MCF 10A (cell line): ENCODE data around the gene PARD3B. TPM values are rescaled to one million over a fixed set of nuclear protein-coding genes. Genes with fewer than 3 reads are reported as not detected.
A peak's percentile ranks its signal among the peaks of the same experiment; 100 is the strongest.

Experiments used
- BruUV-seq: library from RNA; stranded (reverse); fragments of 400-500 nt; replicated peaks from 2 replicates; lab custom pipeline; 2021; lab: Mats Ljungman, UMichigan
- CTCF ChIA-PET: fragments of 300-600 bp; sonication (Branson Sonifier 250); formaldehyde crosslinking; extraction: SDS; loops from one replicate; lab custom pipeline; 2021; ENCODE audit warnings: antibody characterized with exemption, inconsistent platforms; lab: Yijun Ruan, JAX
- POLR2A ChIA-PET: fragments of 300-600, 350-650 bp; sonication (Branson Sonifier 250); formaldehyde crosslinking; extraction: SDS; loops from one replicate; lab custom pipeline; 2020; ENCODE audit warnings: antibody characterized with exemption, inconsistent platforms; lab: Yijun Ruan, JAX
- DNase-seq: peaks from one replicate; pipeline ENCODE4 v3.0.0-alpha.2; 2018; ENCODE audit not compliant: unreplicated experiment
- H3K27ac Mint-ChIP-seq: one replicate; pipeline ENCODE4 v1.8.0; 2022; ENCODE audit warnings: mild to moderate bottlenecking, low read depth, mixed read lengths; ENCODE audit not compliant: unreplicated experiment
- H3K27me3 Mint-ChIP-seq: one replicate; pipeline ENCODE4 v1.8.0; 2022; ENCODE audit warnings: mixed read lengths; ENCODE audit not compliant: insufficient read depth, unreplicated experiment
- H3K36me3 Mint-ChIP-seq: one replicate; pipeline ENCODE4 v1.8.0; 2022; ENCODE audit warnings: mild to moderate bottlenecking, moderate library complexity, mixed read lengths; ENCODE audit not compliant: insufficient read depth, unreplicated experiment
- H3K4me1 Mint-ChIP-seq: one replicate; pipeline ENCODE4 v1.8.0; 2022; ENCODE audit warnings: mixed read lengths; ENCODE audit not compliant: insufficient read depth, unreplicated experiment
- H3K4me3 Mint-ChIP-seq: one replicate; pipeline ENCODE4 v1.8.0; 2022; ENCODE audit warnings: mild to moderate bottlenecking, moderate library complexity, mixed read lengths; ENCODE audit not compliant: unreplicated experiment
- H3K9me3 Mint-ChIP-seq: one replicate; pipeline ENCODE4 v1.8.0; 2022; ENCODE audit warnings: mixed read lengths; ENCODE audit not compliant: unreplicated experiment
- CTCF ChIP-seq: fragments of 200-600 bp; IDR thresholded peaks from one replicate; pipeline ENCODE4 v1.8.0; 2022; ENCODE audit warnings: antibody characterized with exemption, mild to moderate bottlenecking; ENCODE audit not compliant: unreplicated experiment
- intact Hi-C: fragments of 100-400 bp; cut with micrococcal nuclease; formaldehyde crosslinking; loops from 2 replicates; pipeline ENCODE4 v1.14.1; 2022
- total RNA-seq: library from RNA; stranded (reverse); gene quantifications from 2 replicates; pipeline ENCODE4 v1.2.3, GENCODE V29; 2022

PARD3B gene
- total RNA-seq, 1 experiment from 2014 or later, result 11.6 TPM

- H3K27ac Mint-ChIP-seq, result no peak overlapping the region
- no peaks in the 10 kb centered on the region for H3K9me3 Mint-ChIP-seq
- peak; percentile 11 for DNase-seq
- BruUV-seq, result no TSS peak
- intact Hi-C loops, result no loop called here
- CTCF ChIA-PET, result no interaction called here
- POLR2A ChIA-PET, result no interaction called here
- TF ChIP-seq CTCF, result no peak
- H3K4me3 Mint-ChIP-seq, result no peak overlapping the region
- H3K4me1 Mint-ChIP-seq, result peaks cover 6% of the 10 kb centered on the region
- no peaks in the 10 kb centered on the region for H3K27me3 Mint-ChIP-seq
- H3K36me3 Mint-ChIP-seq, result no peaks in the 10 kb centered on the region
Observed at GRCh38 chr2:205212357-205212756, 667.1 kb downstream of the PARD3B start.

- intact Hi-C loops, result no loop called here
- no peak for TF ChIP-seq CTCF
- Mint-ChIP-seq H3K9me3 (no peaks in the 10 kb centered on the region), H3K27me3 (no peaks in the 10 kb centered on the region), H3K4me3 (no peak overlapping the region), H3K27ac (no peak overlapping the region), H3K36me3 (no peaks in the 10 kb centered on the region), H3K4me1 (peaks cover 6% of the 10 kb centered on the region)
- ChIA-PET CTCF (no interaction called here), POLR2A (no interaction called here)
- no TSS peak for BruUV-seq
- DNase-seq, result no peak
Observed at GRCh38 chr2:205216092-205216491, 670.8 kb downstream of the PARD3B start.

- no peaks in the 10 kb centered on the region for H3K9me3 Mint-ChIP-seq
Observed at GRCh38 chr2:205216580-205216979, 671.3 kb downstream of the PARD3B start.

GRCh38 chr2:205217004-205217403, 671.7 kb downstream of the PARD3B start:
- BruUV-seq, result no TSS peak
- H3K9me3 Mint-ChIP-seq, result no peaks in the 10 kb centered on the region
- H3K27ac Mint-ChIP-seq, result no peak overlapping the region
- CTCF ChIA-PET, result interaction anchor here (0.7 kb wide), 1 partner anchor 634 kb away, joined by 4 read pairs; no protein-coding TSS in a partner anchor
- no peak for DNase-seq
- TF ChIP-seq CTCF, result no peak
- no peaks in the 10 kb centered on the region for H3K36me3 Mint-ChIP-seq
- no peaks in the 10 kb centered on the region for H3K27me3 Mint-ChIP-seq
- peaks cover 6% of the 10 kb centered on the region for H3K4me1 Mint-ChIP-seq
- intact Hi-C loops, result no loop called here
- POLR2A ChIA-PET, result no interaction called here
- H3K4me3 Mint-ChIP-seq, result no peak overlapping the region

More at GRCh38 chr2:205216580-205216979, 671.3 kb downstream of the PARD3B start:
- Mint-ChIP-seq H3K36me3 (no peaks in the 10 kb centered on the region), H3K27ac (no peak overlapping the region), H3K4me3 (no peak overlapping the region), H3K4me1 (peaks cover 6% of the 10 kb centered on the region), H3K27me3 (no peaks in the 10 kb centered on the region)
- BruUV-seq, result no TSS peak
- POLR2A ChIA-PET, result no interaction called here
- CTCF ChIA-PET, result interaction anchor here (0.7 kb wide), 1 partner anchor 634 kb away, joined by 4 read pairs; no protein-coding TSS in a partner anchor
- DNase-seq, result no peak
- TF ChIP-seq CTCF, result no peak
- intact Hi-C loops, result no loop called here
